Endometrium (tissue), 2 donors: ENCODE data around the gene SPPL3.
"Not testable (repeated sequence)": the region's sequence is repeated elsewhere in the genome, so short reads cannot be mapped to it uniquely, and the experiment has no call there.

Experiments used
- FAIRE-seq: peaks from 2 replicates; lab custom pipeline; 2012; peaks lifted over from hg19 to GRCh38; lab: Jason Lieb, UNC
- donor health status: control.
- donor health status: control.

Gene SPPL3

GRCh38 chr12:120842595-120842994, 61.6 kb downstream of the SPPL3 start:
- no peak for FAIRE-seq

GRCh38 chr12:120841525-120841924, 62.6 kb downstream of the SPPL3 start:
- no peak for FAIRE-seq

- no peak for FAIRE-seq
These were observed 64.7 kb downstream of the SPPL3 start for GRCh38 chr12:120839503-120839902.

DNA sequence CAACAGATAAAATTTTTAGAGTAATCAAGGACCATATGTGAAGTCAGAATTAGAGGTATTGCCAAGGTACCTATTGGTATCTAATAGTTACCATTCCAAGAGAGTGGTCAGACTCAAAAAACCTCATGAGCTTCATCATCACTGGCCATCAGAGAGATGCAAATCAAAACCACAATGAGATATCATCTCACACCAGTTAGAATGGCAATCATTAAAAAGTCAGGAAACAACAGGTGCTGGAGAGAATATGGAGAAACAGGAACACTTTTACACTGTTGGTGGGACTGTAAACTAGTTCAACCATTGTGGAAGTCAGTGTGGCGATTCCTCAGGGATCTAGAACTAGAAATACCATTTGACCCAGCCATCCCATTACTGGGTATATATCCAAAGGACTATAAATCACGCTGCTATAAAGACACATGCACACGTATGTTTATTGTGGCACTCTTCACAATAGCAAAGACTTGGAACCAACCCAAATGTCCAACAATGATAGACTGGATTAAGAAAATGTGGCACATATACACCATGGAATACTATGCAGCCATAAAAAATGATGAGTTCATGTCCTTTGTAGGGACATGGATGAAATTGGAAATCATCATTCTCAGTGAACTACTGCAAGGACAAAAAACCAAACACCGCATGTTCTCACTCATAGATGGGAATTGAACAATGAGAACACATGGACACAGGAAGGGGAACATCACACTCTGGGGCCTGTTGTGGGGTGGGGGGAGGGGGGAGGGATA, 65.4 kb downstream of the SPPL3 start:
- FAIRE-seq, result not testable (repeated sequence)

- no peak for FAIRE-seq
These were observed 68.0 kb downstream of the SPPL3 start for GRCh38 chr12:120836114-120836684.

DNA sequence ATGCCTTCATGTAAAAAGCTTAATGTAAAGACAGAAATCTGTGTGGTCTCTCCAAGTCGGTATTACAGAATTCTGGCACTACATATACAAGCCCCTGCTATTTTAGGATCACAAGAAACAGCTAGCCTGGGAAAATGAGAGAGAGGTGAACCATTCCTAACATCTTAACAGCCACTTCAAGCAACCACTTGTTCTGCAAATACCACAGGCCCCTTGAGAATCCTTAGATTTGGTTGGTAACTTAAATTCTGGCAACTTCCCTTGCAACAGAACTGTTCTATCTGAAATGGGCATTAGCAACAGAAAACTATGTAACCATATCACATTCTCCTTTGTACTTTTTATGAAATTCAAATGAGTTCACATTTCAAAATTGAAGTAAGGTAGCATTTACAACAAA, 68.5 kb downstream of the SPPL3 start:
- no peak for FAIRE-seq

DNA sequence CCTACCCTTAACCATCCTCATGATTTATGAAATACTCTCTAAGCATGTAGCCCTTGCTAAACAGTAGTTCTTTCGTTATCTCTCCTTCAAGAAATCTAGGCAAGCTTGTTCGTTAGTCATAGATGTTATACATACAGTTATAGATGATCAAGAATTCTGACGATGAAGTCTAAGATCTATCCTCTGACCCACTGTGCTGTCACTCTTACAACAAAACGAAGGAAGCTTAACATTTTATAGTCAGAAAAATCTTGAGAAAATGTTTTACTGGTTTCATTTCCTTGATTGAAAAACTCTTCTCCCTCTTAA, 68.9 kb downstream of the SPPL3 start:
- FAIRE-seq, result no peak

DNA sequence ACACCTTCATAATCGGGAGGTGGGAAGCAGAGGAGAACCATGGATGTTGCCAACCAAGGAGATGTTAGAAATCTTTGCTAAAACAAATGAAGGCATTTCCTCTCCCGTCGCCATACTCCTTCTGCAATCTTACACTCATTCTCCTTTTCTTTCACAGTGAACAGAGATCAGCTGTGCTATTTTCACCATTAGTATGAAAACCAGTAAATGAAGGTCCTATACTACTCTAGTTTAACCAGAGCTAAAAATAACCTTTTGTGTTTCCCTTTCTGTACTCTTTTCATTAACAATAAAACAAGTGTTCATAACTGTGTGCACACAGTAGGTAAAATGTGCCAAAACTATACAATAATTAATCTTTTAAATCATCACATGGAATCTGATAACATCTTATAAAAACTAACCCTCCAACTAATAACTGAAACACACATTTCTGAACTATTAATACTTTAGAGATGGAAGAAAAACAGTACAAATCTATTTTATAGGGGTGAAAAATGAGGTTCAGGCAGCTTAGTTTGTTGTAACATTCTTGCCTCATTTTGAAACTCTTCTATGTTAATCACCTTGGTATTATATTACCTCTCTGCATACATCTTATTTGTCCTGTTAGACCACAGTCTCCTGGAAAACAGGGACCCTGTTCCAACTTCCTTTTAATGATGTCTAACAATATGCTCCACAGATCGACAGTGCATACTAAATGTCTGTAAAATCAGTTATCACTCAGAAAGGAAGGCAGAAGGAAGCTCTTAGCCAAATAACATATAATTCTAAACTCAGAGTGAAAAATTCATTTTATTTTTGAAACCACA, 69.5 kb downstream of the SPPL3 start:
- FAIRE-seq, result no peak

GRCh38 chr12:120833849-120834248, 70.3 kb downstream of the SPPL3 start:
- no peak for FAIRE-seq

DNA sequence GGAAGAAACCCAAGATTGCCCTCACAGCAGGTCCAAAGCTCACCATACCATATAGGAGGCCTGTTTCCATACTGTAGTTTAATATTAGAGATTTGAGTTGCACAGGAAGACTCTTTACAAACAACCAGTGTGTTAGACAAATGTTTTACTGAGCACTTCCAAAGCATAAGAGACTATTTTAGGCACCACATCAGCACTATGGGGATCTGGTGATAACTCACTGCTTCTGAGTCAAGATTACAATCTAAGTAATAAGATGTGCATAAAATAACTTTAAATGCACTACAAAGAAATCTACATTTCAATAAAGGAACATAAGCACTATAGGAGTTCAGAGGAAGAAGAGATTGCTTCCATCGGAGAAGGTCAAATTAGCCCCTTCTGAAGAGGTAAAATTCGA, 71.4 kb downstream of the SPPL3 start:
- FAIRE-seq, result no peak

- no peak for FAIRE-seq
These were observed 72.4 kb downstream of the SPPL3 start for GRCh38 chr12:120831648-120832267.

DNA sequence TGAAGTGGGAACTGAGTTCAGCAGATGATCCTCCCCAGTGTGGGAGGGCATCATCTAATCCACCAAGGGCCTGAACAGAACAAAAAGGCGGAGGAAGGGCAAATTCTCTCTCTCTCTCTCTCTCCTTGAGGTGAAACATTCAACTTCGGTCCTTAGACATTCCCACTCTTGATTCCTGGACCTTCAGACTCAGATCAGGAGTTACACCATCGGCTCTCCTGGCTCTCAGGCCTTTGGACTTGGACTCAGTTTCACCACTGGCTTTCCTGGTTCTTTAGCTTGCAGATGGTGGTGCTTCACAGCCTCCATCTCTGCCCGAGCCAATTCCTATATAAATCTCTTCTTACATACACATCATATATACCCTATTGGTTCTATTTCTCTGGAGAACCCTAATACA, 73.2 kb downstream of the SPPL3 start:
- no peak for FAIRE-seq

GRCh38 chr12:120830052-120830940, 73.9 kb downstream of the SPPL3 start:
- no peak for FAIRE-seq

DNA sequence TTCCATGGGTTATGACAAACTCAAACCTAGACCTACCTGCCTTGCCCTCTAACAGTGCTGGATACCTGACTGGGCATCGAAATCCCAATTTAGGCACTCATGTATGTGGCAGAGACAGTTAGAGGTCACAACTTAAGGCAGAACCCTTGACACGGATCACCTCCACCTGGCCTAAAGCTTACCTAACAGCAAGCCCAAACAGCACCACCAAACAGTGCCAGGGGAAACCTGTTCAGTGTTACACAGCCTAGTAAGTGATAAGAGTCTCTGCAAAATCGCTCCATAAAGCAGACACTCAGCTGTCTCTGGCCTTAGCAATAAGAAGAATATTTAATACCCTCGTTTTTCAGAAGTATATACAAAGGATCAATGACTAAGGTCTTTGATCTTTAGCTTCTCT, 77.8 kb downstream of the SPPL3 start:
- no peak for FAIRE-seq

DNA sequence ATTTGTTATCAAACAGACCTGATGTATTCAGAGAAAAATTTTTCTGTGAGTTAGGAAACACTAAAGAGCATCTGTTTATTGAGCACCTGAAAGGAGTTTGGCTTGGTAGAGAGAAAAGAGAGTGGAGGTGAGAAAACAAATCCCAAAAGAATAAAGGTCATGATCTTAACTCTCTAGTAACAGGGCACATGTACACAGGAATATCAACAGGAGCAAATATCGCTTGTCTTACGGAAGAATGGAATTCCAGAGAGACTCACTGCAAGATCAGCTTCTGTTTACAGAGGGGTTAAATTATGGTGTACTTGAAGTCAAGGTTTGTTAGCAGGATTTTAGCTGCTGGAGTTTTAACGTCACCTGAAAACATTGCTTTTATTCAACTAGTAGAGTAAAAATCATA, 78.8 kb downstream of the SPPL3 start:
- FAIRE-seq, result no peak

- no peak for FAIRE-seq
These were observed 81.2 kb downstream of the SPPL3 start for GRCh38 chr12:120822832-120823503.

GRCh38 chr12:120821878-120822277, 82.3 kb downstream of the SPPL3 start:
- FAIRE-seq, result no peak

DNA sequence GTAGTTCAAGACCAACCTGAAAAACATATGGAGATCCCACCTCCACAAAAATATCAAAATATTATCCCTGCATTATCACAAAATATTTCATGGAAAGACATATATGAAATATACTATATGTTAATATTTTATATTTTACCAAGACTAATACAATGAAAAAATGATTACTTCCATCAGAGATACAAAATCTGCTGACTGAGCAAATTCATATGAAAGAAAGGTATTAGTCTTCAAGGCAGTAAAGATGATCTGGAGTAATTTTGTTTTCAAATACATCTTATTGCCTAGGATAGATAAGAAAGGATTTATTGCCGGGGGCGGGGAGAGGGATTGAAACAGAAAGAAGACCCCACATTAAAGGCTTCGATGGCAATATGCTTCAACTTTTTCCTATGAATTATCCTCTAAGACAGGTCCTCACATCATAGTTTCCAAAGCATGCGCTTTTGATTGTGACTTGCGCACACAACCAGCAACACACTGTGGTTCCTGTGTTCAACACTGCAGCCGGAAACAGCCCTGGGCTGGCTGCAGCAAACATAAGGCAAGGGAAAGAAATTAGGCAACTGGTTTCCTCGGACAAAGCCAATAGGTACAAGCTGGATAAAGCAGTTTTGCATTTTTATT, 83.2 kb downstream of the SPPL3 start:
- no peak for FAIRE-seq

GRCh38 chr12:120818416-120818815, 85.7 kb downstream of the SPPL3 start:
- no peak for FAIRE-seq

- no peak for FAIRE-seq
These were observed 86.4 kb downstream of the SPPL3 start for GRCh38 chr12:120817559-120818330.
